BE2C (cell line): ENCODE results near the gene SKI.

Experiments used
- DNase-seq: peaks from one replicate; pipeline ENCODE4 v3.0.0-alpha.2; 2020
- H3K27me3 ChIP-seq: fragments of 250-450 bp; sonication (Bioruptor Pico); 2 replicates; pipeline ENCODE4 v1.5.1; 2020; ENCODE audit warnings: mild to moderate bottlenecking
- H3K36me3 ChIP-seq: fragments of 250-450 bp; sonication (Bioruptor Pico); 2 replicates; pipeline ENCODE4 v1.5.1; 2020; ENCODE audit warnings: mild to moderate bottlenecking
- H3K4me1 ChIP-seq: fragments of 250-450 bp; sonication (Bioruptor Pico); 2 replicates; pipeline ENCODE4 v1.5.1; 2020
- H3K4me3 ChIP-seq: 2 replicates; pipeline ENCODE4 v1.5.1; 2011; ENCODE audit warnings: low read depth, low read length
- H3K9me3 ChIP-seq: fragments of 250-450 bp; sonication (Bioruptor Pico); 2 replicates; pipeline ENCODE4 v1.5.1; 2020
- CTCF ChIP-seq: IDR thresholded peaks from 2 replicates; pipeline ENCODE4 v1.5.1; 2012; ENCODE audit warnings: mild to moderate bottlenecking, low read depth, low read length

SKI gene

GRCh38 chr1:2301607-2302291 lies 73.6 kb downstream of the SKI start:
- DNase-seq = no peak
- no peaks in the 10 kb centered on the region for H3K9me3 ChIP-seq
- no peak overlapping the region for H3K4me3 ChIP-seq
- TF ChIP-seq CTCF = no peak
- no peaks in the 10 kb centered on the region for H3K4me1 ChIP-seq
- no peaks in the 10 kb centered on the region for H3K27me3 ChIP-seq
- H3K36me3 ChIP-seq = no peaks in the 10 kb centered on the region

- DNase-seq = no peak
- Histone ChIP-seq H3K4me1 (no peaks in the 10 kb centered on the region), H3K4me3 (no peak overlapping the region), H3K27me3 (no peaks in the 10 kb centered on the region), H3K36me3 (no peaks in the 10 kb centered on the region), H3K9me3 (no peaks in the 10 kb centered on the region)
- no peak for TF ChIP-seq CTCF
These were observed 74.3 kb downstream of the SKI start for GRCh38 chr1:2302292-2302925.

- H3K4me3 ChIP-seq = no peak overlapping the region
- H3K36me3 ChIP-seq = no peaks in the 10 kb centered on the region
- no peak for TF ChIP-seq CTCF
- no peak for DNase-seq
- no peaks in the 10 kb centered on the region for H3K4me1 ChIP-seq
- no peaks in the 10 kb centered on the region for H3K27me3 ChIP-seq
- no peaks in the 10 kb centered on the region for H3K9me3 ChIP-seq
These were observed 75.1 kb downstream of the SKI start for GRCh38 chr1:2303016-2303775.

GRCh38 chr1:2303781-2304180 lies 75.7 kb downstream of the SKI start:
- no peaks in the 10 kb centered on the region for H3K4me1 ChIP-seq
- H3K27me3 ChIP-seq = no peaks in the 10 kb centered on the region
- H3K4me3 ChIP-seq = no peak overlapping the region
- no peak for TF ChIP-seq CTCF
- no peaks in the 10 kb centered on the region for H3K36me3 ChIP-seq
- no peaks in the 10 kb centered on the region for H3K9me3 ChIP-seq
- DNase-seq = no peak

- no peaks in the 10 kb centered on the region for H3K4me1 ChIP-seq
- H3K36me3 ChIP-seq = no peaks in the 10 kb centered on the region
- no peaks in the 10 kb centered on the region for H3K9me3 ChIP-seq
- no peak for DNase-seq
- no peak overlapping the region for H3K4me3 ChIP-seq
- TF ChIP-seq CTCF = no peak
- no peaks in the 10 kb centered on the region for H3K27me3 ChIP-seq
These were observed 76.2 kb downstream of the SKI start for GRCh38 chr1:2304282-2304681.
